KG1 (cell line): Measurements from ENCODE around the gene SPSB2.
"Not testable (repeated sequence)": the region's sequence is repeated elsewhere in the genome, so short reads cannot be mapped to it uniquely, and the experiment has no call there.

Experiments
- DNase-seq: peaks from one replicate; lab custom pipeline; 2025; lab: John Stamatoyannopoulos, UW

Gene SPSB2

DNA sequence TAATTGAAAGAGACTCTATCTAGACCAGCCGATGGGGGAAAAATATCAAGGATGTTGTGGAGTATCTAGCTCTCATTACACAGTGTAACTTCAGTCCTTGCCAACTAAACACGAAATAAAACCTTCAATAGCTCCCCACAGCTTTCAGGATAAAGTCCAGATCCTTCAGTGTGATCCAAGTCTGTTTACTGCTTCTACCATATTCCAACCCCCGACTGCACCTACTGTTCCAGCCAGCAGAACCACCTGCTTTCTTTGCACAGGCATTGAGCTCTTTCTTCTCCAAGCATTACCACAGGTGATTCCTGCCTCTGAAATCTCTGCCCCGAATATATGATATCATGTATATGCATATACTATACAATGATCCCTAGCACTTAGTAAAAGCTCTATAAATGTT is 29.3 kb upstream of the SPSB2 start:
- DNase-seq = no peak

DNA sequence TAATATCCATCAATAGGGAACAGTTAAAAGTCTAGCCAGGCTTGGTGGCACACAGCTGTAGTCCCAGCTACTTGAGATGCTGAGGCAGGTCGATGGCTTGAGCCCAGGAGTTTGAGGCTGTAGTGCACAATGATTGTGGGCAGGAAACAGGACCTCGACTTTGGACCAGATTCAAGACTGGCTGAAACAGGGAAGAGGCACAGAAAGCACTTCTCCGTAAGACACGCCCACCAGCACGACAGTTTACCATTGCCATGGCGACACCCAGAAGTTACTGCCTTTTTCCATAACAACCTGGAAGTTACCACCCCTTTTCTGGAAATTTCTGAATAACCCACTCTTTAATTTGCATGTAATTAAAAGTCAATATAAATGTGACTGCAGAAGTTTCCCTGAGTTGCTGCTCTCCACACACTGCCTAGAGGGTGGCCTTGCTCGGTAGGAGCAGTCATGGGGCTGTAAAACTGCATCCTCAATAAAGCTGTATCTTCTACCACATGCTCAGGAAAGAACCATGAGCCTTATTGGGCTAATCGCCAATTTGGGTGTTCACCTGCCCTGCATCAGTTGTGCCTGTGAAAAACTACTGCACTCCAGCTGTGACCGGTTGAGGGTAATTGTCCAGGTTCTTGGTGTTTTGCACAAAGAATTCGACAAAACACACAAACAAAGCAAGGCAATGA is 26.9 kb upstream of the SPSB2 start:
- DNase-seq = no peak

DNA sequence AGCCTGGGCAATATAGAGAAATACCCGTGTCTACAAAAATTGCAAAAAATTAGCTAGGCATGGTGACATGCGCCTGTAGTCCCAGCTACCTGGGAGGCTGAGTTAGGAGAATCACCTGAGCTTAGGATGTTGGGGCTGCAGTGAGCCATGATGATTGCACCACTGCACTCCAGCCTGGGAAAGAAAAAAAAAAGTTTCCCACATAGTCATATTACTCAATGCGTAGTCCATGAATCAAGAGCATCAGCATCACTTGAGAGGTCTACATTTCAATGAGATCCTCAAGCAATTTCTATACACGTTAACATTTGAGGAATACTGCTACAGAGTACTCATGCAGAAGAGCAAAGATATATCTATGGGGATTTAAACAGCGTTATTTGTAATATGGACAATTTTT is 26.3 kb upstream of the SPSB2 start:
- DNase-seq = no peak

DNA sequence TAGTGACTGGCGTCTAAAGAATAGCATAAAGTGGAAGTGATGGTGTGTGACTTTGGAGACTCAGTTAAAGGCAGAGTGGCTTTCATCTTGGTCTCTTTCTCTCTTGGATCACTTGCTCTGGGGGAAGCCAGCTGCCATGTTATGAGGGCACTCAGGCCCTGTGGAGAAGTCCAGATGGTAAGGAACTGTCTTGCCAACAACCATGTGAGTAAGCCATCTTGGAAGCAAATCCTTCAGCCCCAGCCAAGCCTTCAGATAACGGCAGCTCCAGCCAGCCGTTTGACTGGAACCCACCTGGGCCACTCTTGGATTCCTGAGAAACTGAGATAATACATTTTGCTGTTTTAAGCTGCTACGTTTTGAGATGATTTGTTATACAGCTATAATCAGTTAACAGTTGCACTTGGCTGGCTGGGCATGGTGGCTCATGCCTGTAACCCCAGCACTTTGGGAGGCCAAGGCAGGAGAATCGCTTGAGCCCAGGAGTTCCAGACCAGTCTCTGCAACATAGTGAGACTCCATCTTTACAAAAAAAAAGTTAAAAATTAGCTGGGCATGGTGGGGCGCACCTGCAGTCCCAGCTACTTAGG is 23.8 kb upstream of the SPSB2 start:
- no peak for DNase-seq

DNA sequence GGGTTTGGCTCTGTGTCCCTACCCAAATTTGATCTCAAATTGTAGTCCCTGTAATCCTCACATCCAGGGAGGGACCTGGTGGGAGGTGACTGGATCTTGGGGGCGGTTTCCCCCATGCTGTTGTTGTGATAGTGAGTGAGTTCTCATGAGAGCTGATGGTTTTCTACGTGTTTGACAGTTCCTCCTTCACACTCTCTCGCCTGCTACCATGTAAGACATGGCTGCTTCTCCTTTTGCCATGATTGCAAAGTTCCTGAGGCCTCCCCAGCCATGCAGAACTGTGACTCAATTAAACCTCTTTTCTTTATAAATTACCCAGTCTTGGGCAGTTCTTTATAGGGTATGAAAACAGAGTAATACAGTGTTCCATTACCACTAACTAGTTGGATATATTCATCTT is 21.2 kb upstream of the SPSB2 start:
- DNase-seq = no peak

DNA sequence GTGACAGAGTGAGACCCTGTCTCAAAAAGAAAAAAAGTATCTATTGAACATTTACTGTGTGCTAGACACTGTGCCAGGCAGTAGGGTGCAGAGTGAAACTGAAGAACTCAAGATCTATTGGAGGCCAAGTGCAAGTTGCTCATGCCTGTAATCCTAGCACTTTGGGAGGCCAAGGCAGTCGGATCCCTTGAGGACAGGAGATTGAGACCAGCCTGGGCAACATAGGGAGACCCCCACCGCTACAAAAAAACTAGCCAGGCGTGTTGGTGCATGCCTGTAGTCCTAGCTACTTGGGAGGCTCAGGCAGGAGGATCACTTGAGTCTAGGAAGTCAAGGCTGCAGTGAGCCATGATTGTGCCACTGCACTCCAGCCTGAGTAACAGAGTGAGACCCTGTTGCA is 19.6 kb upstream of the SPSB2 start:
- DNase-seq = not testable (repeated sequence)

DNA sequence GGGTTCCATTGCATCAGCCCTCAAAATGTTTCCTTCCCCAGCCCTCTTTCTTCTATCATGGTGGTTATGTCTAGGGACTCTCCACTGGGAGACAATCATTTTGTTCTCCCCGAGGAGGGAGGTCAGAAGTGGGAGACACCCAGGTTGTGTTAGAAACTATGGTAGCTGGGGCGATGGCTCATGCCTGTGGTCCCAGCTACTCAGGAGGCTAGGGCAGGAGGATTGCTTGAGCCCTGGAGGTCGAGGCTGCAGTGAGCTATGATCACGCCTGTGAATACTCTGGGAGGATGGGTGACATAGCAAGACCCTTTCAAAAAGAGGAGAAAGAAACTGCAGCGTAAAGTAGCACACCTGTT is 18.5 kb upstream of the SPSB2 start:
- DNase-seq = no peak

DNA sequence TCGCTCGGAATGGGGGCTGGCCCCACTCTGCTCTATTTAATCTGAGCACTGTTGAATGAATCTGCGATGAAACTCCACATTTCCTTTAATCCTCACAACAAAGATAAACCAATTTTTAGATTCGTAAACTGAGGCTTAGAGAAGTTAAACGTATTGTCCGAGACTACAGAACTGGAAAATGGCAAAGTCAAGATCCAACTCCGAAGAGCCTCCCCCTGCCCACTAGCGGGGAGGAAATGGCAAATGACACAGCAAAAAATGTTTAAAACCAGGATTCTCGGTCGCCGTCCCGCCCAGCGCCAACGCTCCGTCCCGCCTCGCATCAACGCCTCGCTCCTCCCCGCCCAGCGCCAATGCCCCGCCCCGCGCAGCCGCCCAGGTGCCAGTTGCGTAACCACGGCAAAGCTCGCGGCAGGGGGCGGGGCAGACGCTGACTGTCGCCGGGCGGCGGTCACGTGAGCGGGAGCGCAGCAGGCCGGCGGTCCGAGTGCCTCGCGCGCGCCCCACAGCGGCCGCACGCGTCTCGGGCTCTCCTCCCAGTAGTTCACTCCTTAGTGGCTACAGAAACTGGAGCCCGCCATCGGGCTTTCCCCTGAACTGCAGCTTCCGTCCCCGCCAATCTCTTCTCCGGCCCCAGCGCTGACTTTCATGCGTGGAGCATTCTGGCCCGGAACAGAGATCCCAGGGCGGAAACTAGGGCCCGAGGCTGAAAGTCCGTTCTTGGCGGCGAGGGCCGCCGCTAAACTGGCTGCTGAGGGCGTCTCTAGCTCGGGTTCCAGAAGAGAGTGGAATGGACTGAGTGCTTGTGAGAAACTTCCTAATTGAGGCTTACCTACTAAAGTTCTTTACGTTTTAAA is 17.9 kb upstream of the SPSB2 start:
- DNase-seq = peak; percentile 93

DNA sequence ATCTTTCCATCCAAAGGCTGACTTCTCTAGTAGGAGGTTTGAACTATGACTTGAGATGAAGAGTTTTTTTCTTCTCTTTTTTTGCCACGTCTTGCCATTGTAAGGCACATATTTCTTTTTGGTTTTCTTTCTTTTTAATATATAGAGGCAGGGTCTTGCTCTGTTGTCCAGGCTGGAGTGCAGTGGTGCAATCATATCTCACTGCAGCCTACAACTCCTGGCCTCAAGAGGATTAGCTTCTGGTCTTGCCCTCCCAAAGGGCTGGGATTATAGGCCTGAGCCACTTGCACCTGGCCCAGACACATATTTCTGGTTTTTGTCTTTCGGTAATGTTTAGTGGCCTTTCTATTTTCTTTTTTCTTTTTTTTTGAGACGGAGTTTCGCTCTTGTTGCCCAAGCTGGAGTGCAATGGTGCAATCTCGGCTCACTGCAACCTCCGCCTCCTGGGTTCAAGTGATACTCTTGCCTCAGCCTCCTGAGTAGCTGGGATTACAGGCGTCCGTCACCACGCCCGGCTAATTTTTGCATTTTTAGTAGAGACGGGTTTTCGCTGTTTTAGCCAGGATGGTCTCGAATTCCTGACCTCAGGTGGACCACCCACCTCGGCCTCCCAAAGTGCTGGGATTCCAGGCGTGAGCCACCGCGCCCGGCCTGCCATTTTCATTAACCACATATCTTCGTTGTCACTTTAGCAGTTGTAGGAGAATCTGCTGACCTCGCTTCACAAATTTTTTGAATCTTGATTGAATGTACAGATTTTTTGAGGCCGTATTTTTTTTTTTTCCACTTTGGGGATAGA is 16.9 kb upstream of the SPSB2 start:
- not testable (repeated sequence) for DNase-seq

DNA sequence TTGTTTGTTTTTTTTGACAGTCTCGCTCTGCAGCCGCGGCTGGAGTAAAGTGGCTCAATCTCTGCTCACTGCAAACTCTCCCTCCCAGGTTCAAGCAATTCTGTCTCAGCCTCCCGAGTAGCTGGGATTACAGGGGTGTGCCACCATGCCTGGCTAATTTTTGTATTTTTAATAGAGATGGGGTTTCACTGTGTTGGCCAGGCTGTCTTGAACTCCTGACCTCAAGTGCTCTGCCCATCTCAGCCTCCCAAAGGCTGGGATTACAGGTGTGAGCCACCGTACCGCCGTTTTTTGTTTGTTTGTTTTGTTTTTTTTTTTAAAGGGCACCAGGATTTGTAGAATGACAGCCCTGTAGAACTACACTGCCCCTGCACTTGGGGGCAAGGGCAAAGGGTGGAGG is 15.7 kb upstream of the SPSB2 start:
- DNase-seq = not testable (repeated sequence)

DNA sequence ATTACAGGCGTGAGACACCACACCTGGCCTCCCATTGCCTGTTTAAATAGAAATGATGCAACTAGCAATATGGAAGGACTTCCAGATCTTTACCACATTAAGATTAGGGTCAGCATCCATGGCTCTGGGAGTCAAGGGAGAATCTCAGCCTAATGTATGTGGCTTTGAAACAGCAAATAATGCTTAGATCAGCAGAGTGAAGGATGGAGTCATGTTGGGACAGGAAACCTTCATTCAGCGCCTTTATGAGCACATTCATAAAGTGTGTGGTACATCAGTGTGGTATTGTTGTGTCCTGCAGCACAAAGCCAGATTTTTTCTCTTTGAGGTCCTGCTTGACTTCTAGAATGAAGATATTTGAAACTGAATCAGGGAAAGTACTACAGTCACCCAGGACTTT is 15.3 kb upstream of the SPSB2 start:
- DNase-seq = no peak

DNA sequence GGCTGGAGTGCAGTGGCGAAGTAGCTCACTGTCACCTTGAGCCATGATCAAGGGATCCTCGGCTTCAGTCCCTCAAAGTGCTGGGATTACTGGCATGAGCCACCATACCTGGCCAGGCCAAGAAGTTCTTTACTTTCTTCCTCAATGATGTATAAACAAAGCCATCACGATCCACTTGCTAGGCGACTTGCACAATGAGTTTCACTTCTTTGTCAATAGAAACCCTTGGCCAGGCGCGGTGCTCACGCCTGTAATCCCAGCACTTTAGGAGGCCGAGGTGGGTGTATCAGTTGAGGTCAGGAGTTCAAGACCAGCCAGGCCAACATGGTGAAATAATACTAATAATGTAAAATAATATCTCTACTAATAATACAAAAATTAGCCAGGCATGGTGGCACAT is 14.4 kb upstream of the SPSB2 start:
- DNase-seq = no peak

DNA sequence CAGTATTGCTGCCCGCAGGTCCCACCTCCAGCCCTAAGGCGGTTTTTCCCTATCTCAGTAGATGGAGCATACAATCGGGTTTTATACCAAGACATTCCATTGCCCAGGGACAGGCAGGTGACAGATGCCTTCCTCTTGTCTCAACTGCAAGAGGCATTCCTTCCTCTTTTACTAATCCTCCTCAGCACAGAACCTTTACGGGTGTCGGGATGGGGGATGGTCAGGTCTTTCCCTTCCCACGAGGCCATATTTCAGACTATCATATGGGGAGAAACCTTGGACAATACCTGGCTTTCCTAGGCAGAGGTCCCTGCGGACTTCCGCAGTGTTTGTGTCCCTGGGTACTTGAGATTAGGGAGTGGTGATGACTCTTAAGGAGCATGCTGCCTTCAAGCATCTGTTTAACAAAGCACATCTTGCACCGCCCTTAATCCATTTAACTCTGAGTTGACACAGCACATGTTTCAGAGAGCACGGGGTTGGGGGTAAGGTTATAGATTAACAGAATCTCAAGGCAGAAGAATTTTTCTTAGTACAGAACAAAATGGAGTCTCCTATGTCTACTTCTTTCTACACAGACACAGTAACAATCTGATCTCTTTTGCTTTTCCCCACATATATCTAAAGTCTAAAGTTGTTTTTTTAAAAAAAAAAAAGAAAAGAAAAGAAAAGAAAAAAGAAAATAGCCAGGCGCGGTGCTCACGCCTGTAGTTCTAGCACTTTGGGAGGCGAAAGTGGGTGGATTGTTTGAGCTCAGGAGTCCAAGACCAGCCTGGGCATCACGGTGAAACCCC is 13.3 kb upstream of the SPSB2 start:
- not testable (repeated sequence) for DNase-seq

DNA sequence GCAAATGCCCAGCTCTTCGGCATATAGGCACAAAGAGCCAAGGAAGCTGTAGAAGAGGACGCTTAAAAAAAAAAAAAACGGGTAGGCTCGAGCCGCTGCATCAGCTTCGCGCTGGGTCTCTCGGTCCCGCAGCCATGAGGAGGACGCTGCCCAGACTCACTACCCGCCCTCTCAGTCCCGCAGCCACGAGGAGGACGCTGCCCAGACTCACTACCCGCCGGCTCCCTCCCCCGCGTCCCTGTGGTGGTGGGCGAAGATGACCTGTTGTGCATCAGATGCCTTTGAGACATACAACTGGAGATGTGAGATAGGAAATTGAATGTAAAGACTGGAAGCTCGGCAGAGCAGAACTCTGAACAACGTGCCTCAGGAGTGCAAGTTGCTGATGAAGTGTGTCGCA is 11.4 kb upstream of the SPSB2 start:
- no peak for DNase-seq

DNA sequence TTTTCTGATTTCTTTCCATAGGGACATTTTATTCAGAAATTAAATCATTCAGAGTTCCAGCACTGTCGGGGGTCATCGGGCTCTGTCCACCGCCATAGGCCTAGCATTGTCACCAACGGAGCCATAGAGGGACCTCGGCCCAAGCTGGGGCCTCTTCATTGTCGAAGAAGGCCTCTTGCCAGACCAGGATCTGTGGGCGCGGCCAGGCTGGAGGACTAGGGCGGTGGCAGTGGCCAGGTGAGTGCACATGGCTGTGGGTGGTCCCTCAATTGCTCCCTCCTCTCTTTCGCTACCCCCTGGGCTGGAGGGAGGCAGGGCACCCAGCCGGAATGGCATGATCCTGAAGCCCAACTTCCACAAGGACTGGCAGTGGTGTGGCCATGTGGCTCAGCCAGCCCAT is 10.6 kb upstream of the SPSB2 start:
- DNase-seq = no peak

DNA sequence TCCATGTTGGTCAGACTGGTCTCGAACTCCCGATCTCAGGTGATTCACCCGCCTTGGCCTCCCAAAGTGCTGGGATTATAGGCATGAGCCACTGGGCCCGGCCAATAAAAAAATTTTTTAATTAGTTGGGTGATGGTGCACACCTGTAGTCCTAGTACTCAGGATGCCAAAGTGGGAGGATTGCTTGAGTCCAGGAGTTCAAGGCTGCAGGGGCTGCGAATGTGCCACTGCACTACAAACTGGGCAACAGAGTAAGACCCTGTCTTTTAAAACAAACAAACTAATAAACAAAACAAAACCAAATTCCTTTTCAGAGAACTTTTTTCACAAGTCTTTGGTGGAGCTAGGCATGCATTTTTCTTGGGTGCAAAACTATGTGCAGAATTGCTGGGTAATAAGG is 10.1 kb upstream of the SPSB2 start:
- DNase-seq = no peak

DNA sequence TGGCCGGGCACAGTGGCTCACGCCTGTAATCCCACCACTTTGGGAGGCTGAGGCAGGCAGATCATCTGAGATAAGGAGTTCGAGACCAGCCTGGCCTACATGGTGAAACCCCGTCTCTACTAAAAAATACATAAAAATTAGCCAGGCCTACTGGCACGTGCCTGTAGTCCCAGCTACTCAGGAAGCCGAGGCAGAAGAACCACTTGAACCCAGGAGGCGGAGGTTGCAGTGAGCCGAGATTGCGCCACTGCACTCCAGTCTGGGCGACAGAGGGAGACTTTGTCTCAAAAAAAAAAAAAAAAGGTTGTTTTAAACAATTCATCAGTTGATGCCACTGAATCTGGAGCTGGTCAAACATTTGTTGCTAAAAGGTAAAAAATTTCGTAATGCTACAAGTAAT is 6.7 kb upstream of the SPSB2 start:
- DNase-seq = not testable (repeated sequence)

DNA sequence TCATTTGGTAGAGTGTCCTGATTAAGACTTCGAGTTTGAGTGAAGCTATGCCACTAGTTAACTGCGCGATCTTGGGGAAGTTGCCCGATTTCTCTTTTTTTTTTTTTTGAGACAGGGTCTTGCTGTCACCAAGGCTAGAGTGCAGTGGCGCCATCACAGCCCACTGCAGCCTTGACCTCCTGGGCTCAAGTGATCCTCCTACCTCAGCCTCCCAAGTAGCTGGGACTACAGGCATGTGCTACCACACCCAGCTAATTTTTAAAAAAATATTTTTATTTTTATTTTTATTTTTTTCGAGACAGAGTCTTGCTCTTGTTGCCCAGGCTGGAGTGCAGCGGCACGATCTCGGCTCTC is 889 bp upstream of the SPSB2 start:
- not testable (repeated sequence) for DNase-seq

DNA sequence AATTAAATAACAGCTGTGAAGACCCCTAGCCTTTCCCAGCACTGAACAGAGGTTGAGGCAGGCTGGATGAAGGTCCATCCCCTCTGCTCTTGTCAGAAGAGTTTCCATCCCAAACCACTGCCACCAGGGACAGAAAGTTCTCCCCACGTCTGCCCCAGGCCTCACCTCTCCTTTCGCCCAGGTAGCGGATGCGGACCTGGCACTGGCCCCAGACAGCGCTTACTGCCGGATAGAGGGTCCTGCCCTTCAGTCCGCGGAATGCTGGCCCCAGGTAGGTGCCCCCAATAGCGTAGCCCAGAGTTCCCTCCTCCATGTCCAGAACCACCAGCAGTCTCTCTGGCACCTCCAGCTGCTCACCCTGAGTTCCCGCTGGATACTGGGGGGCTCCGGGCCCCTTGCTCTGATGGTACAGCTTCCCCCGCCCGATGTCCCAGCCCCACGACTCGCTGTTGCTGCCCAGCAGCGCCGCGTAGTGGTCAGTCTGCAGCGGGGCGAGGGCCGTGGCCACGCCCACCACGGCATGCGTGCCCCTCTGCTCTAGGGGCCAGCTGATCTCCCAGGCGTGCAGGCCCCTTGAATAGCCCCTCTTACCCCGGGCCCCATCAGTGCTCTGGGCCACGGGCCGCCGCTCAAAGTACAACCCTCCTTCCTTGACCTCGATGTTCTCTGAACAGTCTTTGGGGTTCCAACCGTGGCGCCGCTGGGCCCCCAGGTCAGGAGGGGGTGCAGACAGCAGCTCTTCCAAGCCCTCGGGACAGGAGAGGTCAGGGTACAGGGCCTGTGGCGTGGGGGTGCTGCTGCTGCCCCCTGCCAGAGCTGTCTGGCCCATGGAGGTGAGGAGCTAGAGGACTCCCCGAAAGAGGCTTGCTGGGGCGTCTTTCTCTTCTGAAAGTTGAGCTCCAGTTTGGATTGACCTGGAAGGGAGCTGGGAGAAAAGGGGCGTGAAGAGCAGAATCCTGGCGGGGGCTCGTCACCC is 742 bp downstream of the SPSB2 start:
- DNase-seq = peak; percentile 49
